NT2/D1 (cell line): ENCODE measurements around the gene INPP4B.

ENCODE experiments used
- DNase-seq: peaks from one replicate; pipeline ENCODE4 v3.0.0-alpha.2; 2011; ENCODE audit warnings: low read depth, low spot score
- H3K27me3 ChIP-seq: 2 replicates; pipeline ENCODE4 v1.6.0; 2011; ENCODE audit warnings: mild to moderate bottlenecking; ENCODE audit not compliant: insufficient read length, insufficient read depth
- H3K36me3 ChIP-seq: 2 replicates; pipeline ENCODE4 v1.6.1; 2011; ENCODE audit warnings: mild to moderate bottlenecking, low read length, mixed read lengths; ENCODE audit not compliant: insufficient read depth, insufficient read length
- H3K4me1 ChIP-seq: 2 replicates; pipeline ENCODE4 v1.5.1; 2011; ENCODE audit not compliant: insufficient read depth, insufficient read length
- H3K4me3 ChIP-seq: 2 replicates; pipeline ENCODE4 v1.5.1; 2011; ENCODE audit warnings: low read depth; ENCODE audit not compliant: insufficient read length
- H3K9ac ChIP-seq: 2 replicates; pipeline ENCODE4 v1.6.0; 2011; ENCODE audit warnings: low read depth; ENCODE audit not compliant: insufficient read length
- H3K9me3 ChIP-seq: 2 replicates; pipeline ENCODE4 v1.5.1; 2011; ENCODE audit warnings: mild to moderate bottlenecking, low read length; ENCODE audit not compliant: insufficient read depth
- SUZ12 ChIP-seq: IDR thresholded peaks from 2 replicates; pipeline ENCODE4 v1.6.1; 2011; ENCODE audit not compliant: insufficient read length, insufficient read depth; ENCODE audit errors: extremely low read depth
- YY1 ChIP-seq: IDR thresholded peaks from 2 replicates; pipeline ENCODE4 v1.6.1; 2011; ENCODE audit not compliant: insufficient read length, insufficient read depth
- ZNF274 ChIP-seq: IDR thresholded peaks from 2 replicates; pipeline ENCODE4 v1.6.1; 2011; ENCODE audit warnings: mild to moderate bottlenecking, low read depth, low read length

The INPP4B gene

GRCh38 chr4:142098380-142098779 lies 747.7 kb downstream of the INPP4B start:
- Histone ChIP-seq H3K4me3 (no peak overlapping the region), H3K36me3 (no peaks in the 10 kb centered on the region), H3K9me3 (no peaks in the 10 kb centered on the region), H3K4me1 (no peaks in the 10 kb centered on the region), H3K27me3 (no peaks in the 10 kb centered on the region), H3K9ac (no peak overlapping the region)
- no peak for DNase-seq
- TF ChIP-seq YY1 (no peak), SUZ12 (no peak), ZNF274 (no peak)

GRCh38 chr4:142097015-142097414 lies 749.1 kb downstream of the INPP4B start:
- no peak overlapping the region for H3K4me3 ChIP-seq
- no peaks in the 10 kb centered on the region for H3K27me3 ChIP-seq
- no peaks in the 10 kb centered on the region for H3K9me3 ChIP-seq
- no peak for DNase-seq
- H3K9ac ChIP-seq = no peak overlapping the region
- H3K36me3 ChIP-seq = no peaks in the 10 kb centered on the region
- TF ChIP-seq SUZ12 = no peak
- no peak for TF ChIP-seq YY1
- TF ChIP-seq ZNF274 = no peak
- H3K4me1 ChIP-seq = no peaks in the 10 kb centered on the region

GRCh38 chr4:142095886-142096605 lies 750.1 kb downstream of the INPP4B start:
- no peak for DNase-seq
- no peak overlapping the region for H3K9ac ChIP-seq
- no peaks in the 10 kb centered on the region for H3K27me3 ChIP-seq
- H3K4me3 ChIP-seq = no peak overlapping the region
- no peaks in the 10 kb centered on the region for H3K36me3 ChIP-seq
- H3K4me1 ChIP-seq = no peaks in the 10 kb centered on the region
- TF ChIP-seq ZNF274 (no peak), SUZ12 (no peak), YY1 (no peak)
- no peaks in the 10 kb centered on the region for H3K9me3 ChIP-seq

- Histone ChIP-seq H3K9ac (no peak overlapping the region), H3K36me3 (no peaks in the 10 kb centered on the region), H3K9me3 (no peaks in the 10 kb centered on the region), H3K27me3 (no peaks in the 10 kb centered on the region), H3K4me3 (no peak overlapping the region), H3K4me1 (no peaks in the 10 kb centered on the region)
- no peak for DNase-seq
- no peak for TF ChIP-seq YY1
Measured at GRCh38 chr4:142092941-142093340, 753.2 kb downstream of the INPP4B start.

GRCh38 chr4:142091691-142092182 lies 754.4 kb downstream of the INPP4B start:
- TF ChIP-seq YY1 = no peak
- no peak for TF ChIP-seq SUZ12
- no peak for TF ChIP-seq ZNF274
- no peak for DNase-seq
- no peak overlapping the region for H3K4me3 ChIP-seq
- no peak overlapping the region for H3K9ac ChIP-seq
- H3K9me3 ChIP-seq = no peaks in the 10 kb centered on the region
- H3K27me3 ChIP-seq = no peaks in the 10 kb centered on the region
- H3K4me1 ChIP-seq = no peaks in the 10 kb centered on the region
- H3K36me3 ChIP-seq = no peaks in the 10 kb centered on the region

- Histone ChIP-seq H3K9ac (no peak overlapping the region), H3K4me1 (no peaks in the 10 kb centered on the region), H3K36me3 (no peaks in the 10 kb centered on the region), H3K4me3 (no peak overlapping the region), H3K9me3 (no peaks in the 10 kb centered on the region), H3K27me3 (no peaks in the 10 kb centered on the region)
- DNase-seq = no peak
- TF ChIP-seq YY1 (no peak), ZNF274 (no peak), SUZ12 (no peak)
Measured at GRCh38 chr4:142091085-142091513, 755.0 kb downstream of the INPP4B start.

GRCh38 chr4:142088906-142089305 lies 757.2 kb downstream of the INPP4B start:
- H3K9ac ChIP-seq = no peak overlapping the region
- no peaks in the 10 kb centered on the region for H3K4me1 ChIP-seq
- DNase-seq = no peak
- no peaks in the 10 kb centered on the region for H3K27me3 ChIP-seq
- TF ChIP-seq ZNF274 (no peak), SUZ12 (no peak), YY1 (no peak)
- H3K36me3 ChIP-seq = no peaks in the 10 kb centered on the region
- H3K4me3 ChIP-seq = no peak overlapping the region
- no peaks in the 10 kb centered on the region for H3K9me3 ChIP-seq
